ENCODE results near the gene ATE1. TPM values are rescaled to one million over a fixed set of nuclear protein-coding genes. Genes with fewer than 3 reads are reported as not detected.

Gene ATE1
- total and polyA plus RNA-seq, 2 donors (not counting 1 experiment from before 2014, with no cell fraction given), result 8.2 to 32.0 TPM

DNA sequence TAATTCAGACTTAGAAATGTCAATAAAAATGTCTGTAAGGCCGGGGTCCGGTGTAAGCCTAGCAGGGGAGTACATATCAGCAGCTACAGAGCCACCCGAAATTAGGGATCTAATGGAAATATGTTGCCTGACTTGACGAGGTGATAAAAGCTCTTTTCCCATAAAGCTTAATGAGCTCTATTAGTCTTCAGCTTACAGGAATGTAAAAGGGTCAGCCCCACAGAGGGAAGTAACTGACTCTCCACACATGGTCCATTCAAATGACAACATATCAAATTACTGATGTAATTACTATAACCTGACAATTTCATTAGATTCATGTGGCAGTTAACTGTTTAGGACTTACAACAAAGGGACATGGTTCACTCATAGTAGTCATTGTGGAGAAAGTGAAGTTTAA lies 62.3 kb downstream of the ATE1 start:
- no peak overlapping the region for H3K9ac ChIP-seq (ENCODE audit: low read length)
- H3K79me2 ChIP-seq (ENCODE audit: control insufficient read depth, insufficient read depth, low read length), result no peaks in the 10 kb centered on the region
- no peak for ATAC-seq (ENCODE audit: low read depth)
- peaks cover 3 to 6% of the 10 kb centered on the region in 2 donors for H3K4me1 ChIP-seq (ENCODE audit: control insufficient read depth in 2 of 2, insufficient read depth in 2 of 2, low read length in 2 of 2)
- H3K4me3 ChIP-seq (ENCODE audit: control extremely low read depth in 1 of 5, extremely low read depth in 1 of 5, insufficient read depth in 1 of 5, low read depth in 2 of 5, low read length in 4 of 5), result no peak overlapping the region
- no peak for DNase-seq
- Mint-ChIP-seq H3K4me1 (peaks cover 9% of the 10 kb centered on the region), H3K27me3 (no peaks in the 10 kb centered on the region), H3K9me3 (ENCODE audit: insufficient read depth) (no peaks in the 10 kb centered on the region), H3K27ac (no peak overlapping the region), H3K4me3 (no peak overlapping the region)
- 100% methylated on average over 2 of the region's 4 CpGs for WGBS (ENCODE audit: insufficient coverage)
- no peaks in the 10 kb centered on the region for H4K20me1 ChIP-seq (ENCODE audit: control insufficient read depth, insufficient read depth, low read length, poor library complexity, severe bottlenecking)
- ChIA-PET POLR2A (no interaction called here), CTCF (interaction anchor here (1.4 kb wide), 1 partner anchor 21 kb away, joined by 5 read pairs; no protein-coding TSS in a partner anchor)
- H3K9me3 ChIP-seq (ENCODE audit: control extremely low read depth in 1 of 3, control insufficient read depth in 2 of 3, insufficient read depth in 1 of 3, low read length in 2 of 3), result no peaks in the 10 kb centered on the region
- no peak overlapping the region for H2AFZ ChIP-seq (ENCODE audit: insufficient read depth, low read depth, low read length, poor library complexity, severe bottlenecking)
- H3K27me3 ChIP-seq (replicated peaks in 1 of 4; ENCODE audit: control extremely low read depth in 1 of 4, control insufficient read depth in 3 of 4, insufficient read depth in 4 of 4, low read length in 3 of 4), result no peaks in the 10 kb centered on the region
- H3K36me3 ChIP-seq (replicated peaks in 1 of 2; ENCODE audit: control extremely low read depth in 1 of 2, control insufficient read depth in 1 of 2, extremely low read depth in 1 of 2, insufficient read depth in 2 of 2, low read length in 1 of 2), result peaks cover 2 to 24% of the 10 kb centered on the region in 2 experiments
- no peak overlapping the region for H3K4me2 ChIP-seq (replicated peaks; ENCODE audit: low read depth, low read length, poor library complexity, severe bottlenecking)
- intact Hi-C loops (cut with micrococcal nuclease), result no loop called here
- no peak overlapping the region for H3K27ac ChIP-seq (ENCODE audit: low read length in 2 of 2)
- TF ChIP-seq EZH2 (IDR thresholded peaks at IDR 0.05; ENCODE audit: borderline replicate concordance, insufficient read depth, low read depth, low read length, poor library complexity, severe bottlenecking) (no peak), CTCF (IDR thresholded peaks at IDR 0.05) (no peak)

DNA sequence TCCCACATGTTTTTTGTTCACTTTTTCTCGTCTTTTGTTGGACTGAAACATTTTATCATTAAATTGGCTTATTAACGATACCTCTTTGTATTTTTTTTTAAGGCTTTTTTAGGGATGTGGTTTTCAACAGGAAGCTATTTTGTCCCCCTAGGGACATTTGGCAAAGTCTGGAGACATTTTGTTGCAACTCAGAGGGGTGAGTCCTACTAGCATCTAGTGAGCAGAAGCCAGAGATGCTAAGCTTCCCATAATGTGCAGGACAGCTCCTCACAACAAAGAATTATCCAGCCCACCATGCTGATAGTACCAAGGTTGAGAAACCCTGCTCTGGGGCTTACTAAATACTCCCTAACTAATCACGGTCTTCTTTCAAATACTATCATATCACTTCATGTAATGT lies 63.2 kb downstream of the ATE1 start:
- Histone ChIP-seq H3K79me2 (ENCODE audit: control insufficient read depth, insufficient read depth, low read length) (no peaks in the 10 kb centered on the region), H3K9me3 (ENCODE audit: control extremely low read depth in 1 of 3, control insufficient read depth in 2 of 3, insufficient read depth in 1 of 3, low read length in 2 of 3) (no peaks in the 10 kb centered on the region), H3K4me1 (ENCODE audit: control insufficient read depth in 2 of 2, insufficient read depth in 2 of 2, low read length in 2 of 2) (peaks cover 3 to 6% of the 10 kb centered on the region in 2 donors), H3K4me3 (ENCODE audit: control extremely low read depth in 1 of 5, extremely low read depth in 1 of 5, insufficient read depth in 1 of 5, low read depth in 2 of 5, low read length in 4 of 5) (no peak overlapping the region), H3K4me2 (replicated peaks; ENCODE audit: low read depth, low read length, poor library complexity, severe bottlenecking) (peak overlapping the region; percentile 6), H3K27me3 (replicated peaks in 1 of 4; ENCODE audit: control extremely low read depth in 1 of 4, control insufficient read depth in 3 of 4, insufficient read depth in 4 of 4, low read length in 3 of 4) (no peaks in the 10 kb centered on the region), H3K36me3 (replicated peaks in 1 of 2; ENCODE audit: control extremely low read depth in 1 of 2, control insufficient read depth in 1 of 2, extremely low read depth in 1 of 2, insufficient read depth in 2 of 2, low read length in 1 of 2) (peaks cover 2 to 27% of the 10 kb centered on the region in 2 experiments), H3K9ac (ENCODE audit: low read length) (no peak overlapping the region), H2AFZ (ENCODE audit: insufficient read depth, low read depth, low read length, poor library complexity, severe bottlenecking) (no peak overlapping the region), H3K27ac (ENCODE audit: low read length in 2 of 2) (no peak overlapping the region), H4K20me1 (ENCODE audit: control insufficient read depth, insufficient read depth, low read length, poor library complexity, severe bottlenecking) (no peaks in the 10 kb centered on the region)
- Mint-ChIP-seq H3K4me3 (no peak overlapping the region), H3K27ac (no peak overlapping the region), H3K9me3 (ENCODE audit: insufficient read depth) (no peaks in the 10 kb centered on the region), H3K4me1 (peaks cover 9% of the 10 kb centered on the region), H3K27me3 (no peaks in the 10 kb centered on the region)
- CTCF ChIA-PET, result interaction anchor here (0.8 kb wide), 1 partner anchor 23 kb away, joined by 3 read pairs; no protein-coding TSS in a partner anchor
- DNase-seq (no peak), ATAC-seq (ENCODE audit: low read depth) (no peak)
- POLR2A ChIA-PET, result no interaction called here
- intact Hi-C loops (cut with micrococcal nuclease), result no loop called here
- WGBS (ENCODE audit: insufficient coverage), result 83% methylated on average over 1 of the region's 3 CpGs
- TF ChIP-seq CTCF (IDR thresholded peaks at IDR 0.05) (no peak), EZH2 (IDR thresholded peaks at IDR 0.05; ENCODE audit: borderline replicate concordance, insufficient read depth, low read depth, low read length, poor library complexity, severe bottlenecking) (no peak)

Measured in B cell (primary cell).